BJ (cell line): ENCODE results near the gene CFAP69. TPM values are rescaled to one million over a fixed set of nuclear protein-coding genes. Genes with fewer than 3 reads are reported as not detected.

ENCODE experiments used
- CTCF ChIA-PET: fragments of 350-600 bp; formaldehyde crosslinking; extraction: SDS; loops from one replicate; lab custom pipeline; 2021; ENCODE audit warnings: antibody characterized with exemption, inconsistent platforms; lab: Yijun Ruan, JAX
- POLR2A ChIA-PET: fragments of 300-600 bp; sonication (Branson Sonifier 250); formaldehyde crosslinking; extraction: SDS; loops from one replicate; lab custom pipeline; 2021; ENCODE audit warnings: antibody characterized with exemption; lab: Charles Lee
- DNase-seq: peaks from one replicate; pipeline ENCODE4 v3.0.0-alpha.2; 2011; ENCODE audit warnings: low read depth
- H3K27me3 ChIP-seq: 2 replicates; pipeline ENCODE4 v1.6.0; 2011; ENCODE audit warnings: low read length; ENCODE audit not compliant: control insufficient read depth, insufficient read depth
- H3K36me3 ChIP-seq: 2 replicates; pipeline ENCODE4 v1.5.1; 2011; ENCODE audit warnings: low read length; ENCODE audit not compliant: control insufficient read depth, insufficient read depth
- H3K4me3 ChIP-seq: 2 replicates; pipeline ENCODE4 v1.5.1; 2011; ENCODE audit warnings: low read depth, mild to moderate bottlenecking, control low read depth, low read length
- CTCF ChIP-seq: IDR thresholded peaks from 2 replicates; pipeline ENCODE4 v1.5.1; 2011; ENCODE audit warnings: low read depth, mild to moderate bottlenecking, control low read depth, inconsistent platforms, low read length, moderate library complexity; ENCODE audit not compliant: insufficient read depth
- polyA plus RNA-seq: library from polyadenylated mRNA; depleted of rRNA; stranded (reverse); fragments of >200 nt; gene quantifications from 2 replicates; pipeline ENCODE4 v1.2.3, GENCODE V29; 2011

CFAP69 gene
- polyA plus RNA-seq, 1 experiment: 0.90 TPM

- ChIA-PET CTCF (no interaction called here), POLR2A (no interaction called here)
- H3K36me3 ChIP-seq: no peaks in the 10 kb centered on the region
- H3K4me3 ChIP-seq: no peak overlapping the region
- no peaks in the 10 kb centered on the region for H3K27me3 ChIP-seq
- no peak for DNase-seq
- no peak for TF ChIP-seq CTCF
Measured at GRCh38 chr7:90231304-90231703, 13.7 kb upstream of the CFAP69 start.

GRCh38 chr7:90232430-90232829, 12.5 kb upstream of the CFAP69 start:
- POLR2A ChIA-PET: no interaction called here
- TF ChIP-seq CTCF: no peak
- DNase-seq: no peak
- Histone ChIP-seq H3K27me3 (no peaks in the 10 kb centered on the region), H3K4me3 (no peak overlapping the region), H3K36me3 (no peaks in the 10 kb centered on the region)
- CTCF ChIA-PET: interaction anchor here (0.6 kb wide), 1 partner anchor 66 kb away, joined by 3 read pairs; no protein-coding TSS in a partner anchor

GRCh38 chr7:90233569-90233968, 11.4 kb upstream of the CFAP69 start:
- no peak for TF ChIP-seq CTCF
- Histone ChIP-seq H3K27me3 (no peaks in the 10 kb centered on the region), H3K36me3 (no peaks in the 10 kb centered on the region), H3K4me3 (no peak overlapping the region)
- ChIA-PET CTCF (no interaction called here), POLR2A (no interaction called here)
- no peak for DNase-seq

- TF ChIP-seq CTCF: no peak
- H3K4me3 ChIP-seq: no peak overlapping the region
- no peaks in the 10 kb centered on the region for H3K36me3 ChIP-seq
- DNase-seq: no peak
- ChIA-PET POLR2A (no interaction called here), CTCF (no interaction called here)
- H3K27me3 ChIP-seq: no peaks in the 10 kb centered on the region
Measured at GRCh38 chr7:90236721-90237289, 8.2 kb upstream of the CFAP69 start.

GRCh38 chr7:90238022-90238421, 7.0 kb upstream of the CFAP69 start:
- CTCF ChIA-PET: no interaction called here
- no peak for TF ChIP-seq CTCF
- no peaks in the 10 kb centered on the region for H3K27me3 ChIP-seq
- POLR2A ChIA-PET: no interaction called here
- DNase-seq: no peak
- no peaks in the 10 kb centered on the region for H3K36me3 ChIP-seq
- no peak overlapping the region for H3K4me3 ChIP-seq
